HepG2 (cell line): Measurements from ENCODE around the gene LTB4R. TPM values are rescaled to one million over a fixed set of nuclear protein-coding genes. Genes with fewer than 3 reads are reported as not detected.

ENCODE experiments used
- ATRX ChIP-seq: sonication (generic); formaldehyde crosslinking; IDR thresholded peaks from 2 replicates; pipeline ENCODE4 v1.4.0; 2020; ENCODE audit warnings: missing genetic modification reagents, borderline replicate concordance
- CEBPZ ChIP-seq: IDR thresholded peaks from 2 replicates; pipeline ENCODE4 v1.6.1; 2012; ENCODE audit warnings: low read length, improper control_type of control experiment
- E2F2 ChIP-seq: sonication (generic); formaldehyde crosslinking; IDR thresholded peaks from 2 replicates; pipeline ENCODE4 v1.4.0; 2020; ENCODE audit warnings: missing genetic modification reagents, borderline replicate concordance
- ESRRA ChIP-seq: sonication (generic); formaldehyde crosslinking; IDR thresholded peaks from 2 replicates; pipeline ENCODE4 v1.5.1; 2020; ENCODE audit warnings: mild to moderate bottlenecking, low read depth, missing genetic modification reagents
- HDAC2 ChIP-seq: sonication (generic); formaldehyde crosslinking; IDR thresholded peaks from 2 replicates; pipeline ENCODE4 v1.4.0; 2020; ENCODE audit warnings: missing genetic modification reagents
- ISX ChIP-seq: sonication (generic); formaldehyde crosslinking; conservative IDR thresholded peaks from 2 replicates; pipeline ENCODE4 v1.5.0; 2020; ENCODE audit warnings: missing genetic modification reagents
- KAT2B ChIP-seq: fragments of 150-350 bp; IDR thresholded peaks from 2 replicates; pipeline ENCODE4 v1.6.1; 2014; ENCODE audit warnings: low read depth, low read length, borderline replicate concordance
- KLF15 ChIP-seq: sonication (generic); formaldehyde crosslinking; IDR thresholded peaks from 2 replicates; pipeline ENCODE4 v1.8.1; 2023; ENCODE audit warnings: borderline replicate concordance, mild to moderate bottlenecking, inconsistent platforms, missing genetic modification reagents, mixed read lengths
- MATR3 ChIP-seq: sonication (generic); formaldehyde crosslinking; IDR thresholded peaks from 2 replicates; pipeline ENCODE4 v1.4.0; 2020; ENCODE audit warnings: missing genetic modification reagents
- MED8 ChIP-seq: sonication (generic); formaldehyde crosslinking; IDR thresholded peaks from 2 replicates; pipeline ENCODE4 v1.8.1; 2023; ENCODE audit warnings: mild to moderate bottlenecking, missing genetic modification reagents; ENCODE audit not compliant: insufficient replicate concordance
- RBM22 ChIP-seq: fragments of 200-400 bp; formaldehyde crosslinking; optimal IDR thresholded peaks from 2 replicates; pipeline ENCODE3; 2017; ENCODE audit warnings: mild to moderate bottlenecking, low read length, moderate library complexity
- SOX6 ChIP-seq, 2 experiments: fragments of 450-650 bp in 1 of 2; sonication (generic) in 1 of 2; formaldehyde crosslinking in 1 of 2; IDR thresholded peaks; 2 replicates each; pipeline versions ENCODE4 v1.4.0 to v1.6.1; 2017 to 2020; ENCODE audit warnings: antibody characterized with exemption in 1 of 2, mild to moderate bottlenecking in 1 of 2, missing genetic modification reagents in 1 of 2
- TCF12 ChIP-seq, 2 experiments: fragments of 450-650 bp in 1 of 2; sonication (generic) in 1 of 2; formaldehyde crosslinking in 1 of 2; IDR thresholded peaks; 2 replicates each; pipeline versions ENCODE4 v1.6.1 to v1.8.0; 2017 to 2022; ENCODE audit warnings: antibody characterized with exemption in 1 of 2, mild to moderate bottlenecking in 1 of 2, missing genetic modification reagents in 1 of 2, moderate library complexity in 1 of 2
- TEF ChIP-seq: sonication (generic); formaldehyde crosslinking; IDR thresholded peaks from 2 replicates; pipeline ENCODE4 v1.5.0; 2020; ENCODE audit warnings: missing genetic modification reagents
- ZBTB42 ChIP-seq: sonication (generic); formaldehyde crosslinking; IDR thresholded peaks from 2 replicates; pipeline ENCODE4 v1.5.0; 2020; ENCODE audit warnings: mild to moderate bottlenecking, missing genetic modification reagents
- ZFP1 ChIP-seq: IDR thresholded peaks from 2 replicates; pipeline ENCODE4 v1.6.1; 2016
- ZNF24 ChIP-seq: fragments of 450-650 bp; IDR thresholded peaks from 2 replicates; pipeline ENCODE4 v1.6.1; 2017; ENCODE audit warnings: antibody characterized with exemption, mild to moderate bottlenecking
- ZNF253 ChIP-seq: sonication (generic); formaldehyde crosslinking; IDR thresholded peaks from 2 replicates; pipeline ENCODE4 v1.8.0; 2022; ENCODE audit warnings: mild to moderate bottlenecking, missing genetic modification reagents, borderline replicate concordance
- ZNF501 ChIP-seq: sonication (generic); formaldehyde crosslinking; IDR thresholded peaks from 2 replicates; pipeline ENCODE4 v1.5.1; 2020; ENCODE audit warnings: mild to moderate bottlenecking, moderate library complexity, missing genetic modification reagents
- ZNF574 ChIP-seq: sonication (generic); formaldehyde crosslinking; IDR thresholded peaks from 2 replicates; pipeline ENCODE4 v1.4.0; 2020; ENCODE audit warnings: missing genetic modification reagents
- ZNF740 ChIP-seq: sonication (generic); formaldehyde crosslinking; IDR thresholded peaks from 2 replicates; pipeline ENCODE4 v1.4.0; 2020; ENCODE audit warnings: missing genetic modification reagents
- polyA plus RNA-seq, 8 experiments: library from polyadenylated mRNA; depleted of rRNA in 3 of 8; stranded (reverse) in 7 of 8; unstranded in 1 of 8; fragments of >200 nt; fragmentation: Illumina TruSeq in 4 of 8; extraction: Trizol in 4 of 8; gene quantifications; 2 replicates each; pipeline versions ENCODE4 v1.2.1 to v1.2.3, GENCODE V29; 2011 to 2016; ENCODE audit warnings: low read depth in 4 of 8, missing spikeins in 1 of 8, mixed read lengths in 1 of 8; ENCODE audit not compliant: insufficient read depth in 1 of 8
- total RNA-seq, 5 experiments: library from RNA; depleted of rRNA; stranded (reverse); fragments of >200 nt; fragmentation: Illumina TruSeq; extraction: Trizol; gene quantifications; 2 replicates each; pipeline ENCODE4 v1.2.3, GENCODE V29; 2016; ENCODE audit warnings: low read depth in 1 of 5

The LTB4R gene
- total and polyA plus RNA-seq, 2 of the 13 experiments (the other 11 are each of a cell fraction or from before 2014, with no cell fraction given): 3.2 to 8.2 TPM

- TF ChIP-seq ZNF501: peak; percentile 100
- TF ChIP-seq MED8 (CRISPR knock-in tag): peak; percentile 99
- peak; percentile 92; the same call in 1 of the 2 replicates for TF ChIP-seq ZNF253
- TF ChIP-seq ZNF24: no peak; the same call in 1 of the 2 replicates
- peak; percentile 88; the same call in 1 of the 2 replicates for TF ChIP-seq ZBTB42
- TF ChIP-seq E2F2 (CRISPR knock-in tag): peak; percentile 98
- no peak for TF ChIP-seq CEBPZ
- TF ChIP-seq KLF15 (CRISPR knock-in tag): peak; percentile 98
- peak; percentile 94 for TF ChIP-seq ZFP1
- TF ChIP-seq HDAC2 (CRISPR knock-in tag): peak; percentile 97
- TF ChIP-seq TCF12 (IDR thresholded peaks at IDR 0.05): no peak
- TF ChIP-seq TCF12 (CRISPR knock-in tag; IDR thresholded peaks at IDR 0.05): peak; percentile 100
- TF ChIP-seq ZNF740 (CRISPR knock-in tag): peak; percentile 89
- peak; percentile 77 for TF ChIP-seq RBM22
- TF ChIP-seq TEF (CRISPR knock-in tag): peak; percentile 81; the same call in 1 of the 2 replicates
- TF ChIP-seq MATR3 (CRISPR knock-in tag): no peak
- TF ChIP-seq ZNF574 (CRISPR knock-in tag): peak; percentile 100
- peak; percentile 95 for TF ChIP-seq ESRRA (CRISPR knock-in tag)
- TF ChIP-seq SOX6 (IDR thresholded peaks at IDR 0.05): no peak
- TF ChIP-seq SOX6 (CRISPR knock-in tag; IDR thresholded peaks at IDR 0.05): peak; percentile 76
- no peak for TF ChIP-seq ATRX (CRISPR knock-in tag)
- peak; percentile 99 for TF ChIP-seq ISX
- no peak for TF ChIP-seq KAT2B
Observed at GRCh38 chr14:24271134-24271833, 40.0 kb upstream of the LTB4R start, which contains the start of gene RABGGTA (continued).
